HG03571 (cell line): Measurements from ENCODE around the gene SC5D.
A peak's percentile ranks its signal among the peaks of the same experiment; 100 is the strongest.

Experiments used
- ATAC-seq: cut with Tn5 transposase; IDR thresholded peaks from one replicate; pipeline ENCODE4 v1.9.1; 2021; ENCODE audit not compliant: unreplicated experiment

Gene SC5D

DNA sequence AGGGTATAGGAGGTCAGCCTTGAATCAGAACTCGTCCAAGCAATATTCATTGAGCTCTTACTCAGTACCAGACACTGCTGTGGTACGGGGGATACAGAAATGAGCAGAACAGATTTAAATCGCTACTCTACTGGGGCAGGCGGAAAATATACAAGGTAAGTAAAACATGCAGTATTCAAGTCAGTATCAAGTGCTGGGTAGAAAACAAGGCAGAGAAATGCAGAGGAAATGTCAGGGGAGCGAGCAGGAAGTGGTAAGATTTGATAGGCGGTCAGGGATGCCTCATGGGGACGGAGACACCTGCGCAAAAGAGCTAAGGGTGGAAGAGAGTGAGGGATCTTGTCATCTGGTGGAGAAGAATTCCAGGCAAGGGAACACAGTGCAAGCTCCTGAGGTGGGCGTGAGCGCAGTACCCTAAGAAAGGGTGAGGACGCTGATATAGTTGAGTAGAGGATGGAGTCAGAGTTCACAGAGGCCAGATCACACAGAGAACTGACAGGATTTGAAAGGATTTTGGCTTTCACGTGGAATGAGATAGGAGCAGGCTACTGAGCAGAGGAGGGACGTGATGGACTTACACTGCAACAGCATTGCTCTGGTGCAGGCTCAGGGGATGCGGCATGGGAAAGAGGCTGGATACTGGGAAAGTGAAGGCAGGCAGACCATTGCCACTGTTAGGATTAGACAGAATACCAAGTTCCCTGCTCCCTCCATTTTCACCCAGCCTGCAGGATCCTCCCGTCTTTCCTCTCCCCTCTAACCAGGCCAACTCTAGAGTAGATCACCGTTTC is 35.8 kb downstream of the SC5D start:
- no peak for ATAC-seq

DNA sequence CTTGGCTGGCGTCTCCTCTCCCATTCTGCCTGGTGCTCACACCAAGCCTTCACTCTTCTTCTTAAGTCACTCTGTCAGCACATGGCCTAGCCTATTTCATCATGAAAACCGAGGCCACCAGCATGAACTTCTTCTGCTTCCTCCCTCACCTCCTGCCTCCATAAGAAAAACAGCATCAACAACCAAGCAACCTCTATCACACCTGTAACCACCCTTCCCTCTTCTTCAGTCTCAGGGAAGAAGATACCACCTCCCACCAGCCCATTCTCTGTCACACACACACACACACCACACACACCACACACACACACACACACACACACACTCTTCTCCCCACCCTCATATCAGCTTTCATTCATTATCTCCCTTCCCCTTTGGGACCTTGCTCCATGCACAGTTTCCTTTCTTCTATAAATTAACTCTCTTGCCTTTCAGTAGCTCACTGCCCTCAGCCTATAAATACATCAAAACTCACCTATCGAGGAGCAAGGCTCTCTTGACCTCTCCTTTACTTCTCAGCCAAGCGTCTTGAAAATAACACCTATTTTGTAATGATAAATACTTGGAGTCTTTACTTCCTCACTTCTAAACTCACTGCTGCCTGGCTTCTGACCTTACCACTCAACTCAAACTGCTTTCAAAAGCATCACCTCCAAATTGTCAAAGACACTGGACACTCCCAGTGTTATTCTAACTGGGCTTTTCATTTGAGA is 36.6 kb downstream of the SC5D start:
- no peak for ATAC-seq

DNA sequence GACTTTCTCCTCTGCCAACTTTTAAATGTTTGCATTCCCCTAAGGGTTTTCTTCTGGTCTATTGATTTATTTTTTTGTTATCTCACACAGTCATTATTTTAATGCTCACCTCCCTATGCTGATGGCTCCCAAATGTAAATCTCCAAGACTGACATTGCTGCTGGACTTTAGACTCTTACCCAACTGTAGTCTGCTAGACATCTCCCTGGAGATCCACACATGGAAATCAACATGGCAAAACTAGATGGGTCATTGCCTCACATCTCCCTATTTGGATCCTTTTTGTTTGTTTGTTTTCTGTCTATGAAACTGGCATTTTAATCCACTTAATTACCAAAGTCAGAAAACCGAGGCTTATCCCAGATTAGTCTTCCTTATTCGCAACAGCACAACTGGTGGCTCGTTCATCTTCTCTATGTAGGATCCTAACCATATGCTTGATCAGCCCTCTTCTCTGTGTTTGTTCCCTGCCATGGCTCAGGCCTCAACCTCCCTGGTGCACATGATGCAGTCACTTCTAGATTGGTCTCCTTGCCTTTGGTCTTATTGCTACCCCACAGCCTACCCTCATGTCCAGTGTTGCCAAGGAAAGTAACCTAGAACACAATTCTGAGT is 37.3 kb downstream of the SC5D start:
- no peak for ATAC-seq

DNA sequence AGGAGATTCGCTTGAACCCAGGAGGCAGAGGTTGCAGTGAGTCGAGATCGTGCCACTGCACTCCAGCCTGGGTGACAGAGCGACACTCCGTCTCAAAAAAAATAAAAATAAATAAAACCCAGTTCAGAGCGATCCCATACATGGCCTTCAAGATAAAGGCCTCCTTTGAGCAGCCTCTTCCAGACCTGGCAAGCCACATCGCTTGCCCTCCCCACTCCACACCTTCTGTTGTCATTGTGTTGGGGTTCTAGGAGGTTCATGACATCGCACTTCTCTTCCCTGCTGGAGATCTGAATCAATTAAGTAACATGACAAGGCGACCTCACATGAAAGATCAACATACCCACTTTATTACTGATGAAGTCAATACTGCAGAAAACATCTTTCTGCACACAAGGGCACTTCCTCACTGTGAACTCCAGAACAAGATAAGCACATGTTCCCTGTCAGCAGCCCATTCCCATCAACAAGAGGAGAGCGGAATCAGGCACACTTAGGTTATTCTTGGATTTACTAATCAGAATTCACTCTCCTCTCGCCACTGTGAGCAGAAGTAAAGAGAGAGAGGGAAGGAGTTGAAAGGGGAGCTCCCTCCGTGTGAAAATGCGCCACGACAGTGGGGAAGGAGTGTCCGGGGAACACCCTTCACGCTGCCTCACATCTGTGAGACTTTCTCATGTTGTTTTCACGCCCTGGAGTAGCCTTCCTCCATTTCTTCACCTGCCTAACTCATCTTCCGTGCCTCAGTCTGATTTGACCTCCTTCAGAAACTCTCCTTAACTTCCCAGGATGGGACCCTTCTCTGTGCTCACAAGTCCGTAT is 38.3 kb downstream of the SC5D start:
- ATAC-seq = no peak

DNA sequence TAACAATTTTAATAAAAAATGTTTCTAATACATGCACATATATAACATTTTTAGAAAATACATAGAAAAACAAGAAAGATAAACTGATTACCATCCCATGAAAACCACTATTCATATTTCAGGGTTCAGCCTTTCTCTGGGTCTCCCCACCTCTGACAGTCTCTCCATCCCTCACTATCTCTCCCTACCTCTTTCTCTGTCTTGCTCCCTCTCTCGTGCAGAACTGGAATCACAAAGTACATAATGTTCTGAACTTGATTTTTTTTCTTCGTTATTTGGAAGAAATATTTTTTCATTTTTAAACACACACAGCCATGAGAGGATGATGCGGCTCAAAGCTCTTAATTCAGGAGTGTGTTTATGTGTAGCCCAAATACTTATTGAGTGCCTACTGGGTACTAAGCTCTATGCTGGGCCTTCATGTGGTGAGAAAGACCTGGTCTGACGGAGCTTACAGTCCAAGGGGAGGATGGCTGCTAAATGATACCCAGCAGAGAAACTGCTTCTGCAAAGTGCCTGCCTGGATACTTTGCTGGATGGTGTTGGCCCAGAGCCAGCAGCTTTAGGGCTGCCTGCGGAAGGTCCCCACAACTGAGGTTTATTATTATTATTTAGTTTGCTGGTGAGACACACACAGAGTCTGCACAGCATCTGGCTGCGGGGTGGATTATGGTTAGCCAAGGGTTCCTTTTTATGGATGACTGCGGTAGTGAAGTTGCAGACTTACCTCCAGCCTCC is 42.6 kb downstream of the SC5D start:
- no peak for ATAC-seq

DNA sequence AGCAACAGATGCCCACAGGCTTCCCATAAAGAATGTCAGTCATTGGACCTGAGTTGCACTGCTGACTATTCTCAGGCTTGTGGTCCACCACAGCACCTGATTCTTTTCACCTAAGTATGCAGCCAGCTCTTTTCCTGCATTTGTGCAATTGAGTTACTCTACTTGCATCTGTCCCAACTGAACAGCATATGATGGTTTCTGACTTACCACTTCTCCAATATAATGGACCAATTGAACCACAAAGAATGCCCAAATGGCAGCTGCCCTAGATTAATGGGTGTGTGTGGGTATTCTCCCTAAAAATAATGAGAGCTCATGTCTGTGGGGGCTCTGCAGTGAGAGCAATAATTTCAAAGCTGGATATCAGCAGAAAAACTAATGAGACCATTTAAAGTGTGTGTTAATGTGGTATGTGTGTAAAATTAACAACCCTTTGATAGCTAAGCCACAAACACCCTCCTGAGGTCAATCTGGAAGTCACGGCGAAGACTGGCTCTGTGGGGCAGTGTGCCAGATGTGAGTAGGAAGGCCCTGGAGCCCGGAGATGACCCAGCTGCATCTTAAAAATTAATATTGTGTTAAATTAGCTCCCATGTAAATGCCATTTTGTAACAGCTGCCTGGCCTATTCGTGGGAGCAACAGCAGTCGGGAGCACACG is 43.8 kb downstream of the SC5D start:
- ATAC-seq = no peak

DNA sequence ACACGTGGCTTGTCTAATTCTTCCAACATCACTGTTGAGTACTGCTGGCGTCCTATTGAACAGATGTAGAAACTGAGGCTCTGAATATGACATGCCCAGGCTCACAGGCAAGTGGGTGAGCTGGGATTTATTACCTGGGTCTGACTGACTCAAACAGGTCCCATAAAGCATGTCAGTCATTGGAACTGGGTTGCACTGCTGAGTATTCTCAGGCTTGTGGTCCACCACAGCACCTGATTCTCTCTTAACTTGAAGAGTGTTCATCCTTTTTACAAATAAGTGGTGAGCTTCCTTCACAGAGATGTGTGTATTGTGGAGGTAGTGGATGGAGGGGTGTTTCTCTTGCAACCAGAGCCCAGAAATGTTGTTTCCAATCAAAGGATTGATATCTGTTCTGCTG is 44.5 kb downstream of the SC5D start:
- peak; percentile 38 for ATAC-seq

DNA sequence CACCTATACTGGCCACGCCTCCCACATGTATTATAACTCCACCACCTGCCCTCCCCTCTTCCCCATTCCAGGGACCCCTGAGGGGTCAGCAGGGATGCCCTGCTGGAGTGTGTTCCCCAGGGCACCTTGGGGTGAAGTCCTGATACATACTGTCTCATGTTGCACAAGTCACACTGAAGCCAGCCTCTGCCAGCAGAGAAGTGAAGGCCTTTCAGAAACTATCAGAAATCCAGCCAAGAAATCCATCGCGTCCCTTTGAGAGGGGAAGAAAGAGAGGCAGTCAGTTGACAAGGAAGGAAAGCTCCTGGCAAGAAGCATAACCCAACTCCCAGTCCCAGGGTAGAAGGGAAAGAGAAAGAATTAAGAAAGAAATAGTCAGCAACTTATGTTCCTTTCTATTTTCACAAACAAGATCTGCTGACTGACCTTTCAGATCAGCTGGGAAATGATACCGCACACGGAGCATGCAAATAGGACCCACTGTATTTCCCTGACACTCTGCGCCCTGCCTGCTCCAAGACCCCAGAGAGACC is 45.2 kb downstream of the SC5D start:
- ATAC-seq = no peak

DNA sequence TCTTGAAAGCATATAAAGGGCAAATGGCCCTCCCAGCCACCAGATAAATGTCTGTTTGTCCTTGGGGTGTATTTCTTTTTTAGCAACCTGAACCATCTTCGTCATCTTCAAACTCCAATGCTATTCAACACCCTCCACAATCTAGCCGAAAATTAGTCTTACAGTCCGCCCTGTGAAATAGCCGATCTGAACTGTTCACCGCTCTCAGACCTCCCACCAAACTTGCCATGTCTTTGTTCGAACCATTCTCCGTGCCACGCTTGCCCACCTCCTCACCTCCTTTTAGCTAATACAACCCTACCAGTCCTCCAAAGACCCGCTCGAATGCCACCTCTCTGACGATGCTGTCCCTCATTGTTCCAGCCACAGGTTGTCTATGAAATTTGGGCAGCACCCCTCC is 46.0 kb downstream of the SC5D start:
- no peak for ATAC-seq

DNA sequence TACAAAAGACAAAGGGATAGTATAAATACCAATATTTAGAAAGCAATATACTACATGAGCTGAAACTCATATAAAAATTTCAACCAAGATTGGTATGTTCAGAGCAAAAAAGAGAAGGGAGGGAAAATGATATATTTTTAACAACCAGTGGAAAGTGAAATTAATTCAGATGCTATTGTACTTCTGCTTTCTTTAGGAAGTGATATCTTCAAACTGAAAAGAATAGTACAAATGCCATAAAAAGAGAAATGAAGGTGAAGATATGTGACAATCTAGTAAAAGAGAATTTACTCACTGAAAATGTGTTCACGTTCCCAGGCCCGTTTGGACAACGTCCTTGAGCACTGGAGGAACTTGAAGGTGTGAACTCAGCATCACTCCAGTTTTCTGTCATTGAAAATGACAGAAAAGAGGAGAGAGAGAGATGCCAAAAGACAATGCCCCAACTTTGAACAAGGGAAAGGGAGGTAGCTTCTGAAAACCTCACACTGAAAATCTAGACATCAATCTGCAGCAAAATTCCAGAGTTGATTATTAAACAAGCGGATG is 47.5 kb downstream of the SC5D start:
- no peak for ATAC-seq

DNA sequence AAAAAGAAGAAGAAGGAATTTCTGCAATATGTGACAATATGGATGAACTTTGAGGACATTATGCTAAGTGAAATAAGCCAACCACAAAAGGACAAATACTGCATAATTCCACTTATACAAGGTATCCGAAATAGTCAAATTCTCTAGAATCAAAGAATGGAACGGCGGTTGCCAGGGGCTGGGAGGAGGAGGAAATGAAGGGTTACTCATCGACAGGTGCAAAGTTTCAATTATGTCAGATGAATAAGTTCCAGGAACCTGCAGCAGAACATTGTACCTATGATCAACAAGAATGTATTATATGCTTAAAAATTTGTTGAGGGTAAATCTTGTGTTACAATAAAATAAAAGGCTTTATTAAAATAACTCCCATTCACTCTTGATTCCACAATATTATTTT is 49.0 kb downstream of the SC5D start:
- no peak for ATAC-seq

DNA sequence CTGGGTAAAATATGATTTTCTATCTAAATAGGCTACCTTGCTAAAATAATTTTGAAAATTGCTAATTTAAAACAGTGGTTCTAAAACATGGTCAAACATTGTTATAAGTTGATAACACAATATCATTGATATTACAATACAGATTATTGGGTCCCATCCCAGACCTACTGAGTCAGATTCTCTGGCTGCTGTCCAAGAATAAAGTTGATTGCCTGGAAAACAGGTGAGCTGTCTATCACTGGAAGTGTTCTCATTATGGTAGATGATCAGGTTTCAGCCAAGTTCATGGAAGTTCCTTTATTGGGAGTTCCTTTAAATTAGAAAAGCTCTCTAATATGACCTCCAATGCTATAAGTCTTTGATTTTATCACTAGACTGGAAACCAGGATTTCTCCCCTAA is 52.3 kb downstream of the SC5D start:
- no peak for ATAC-seq

DNA sequence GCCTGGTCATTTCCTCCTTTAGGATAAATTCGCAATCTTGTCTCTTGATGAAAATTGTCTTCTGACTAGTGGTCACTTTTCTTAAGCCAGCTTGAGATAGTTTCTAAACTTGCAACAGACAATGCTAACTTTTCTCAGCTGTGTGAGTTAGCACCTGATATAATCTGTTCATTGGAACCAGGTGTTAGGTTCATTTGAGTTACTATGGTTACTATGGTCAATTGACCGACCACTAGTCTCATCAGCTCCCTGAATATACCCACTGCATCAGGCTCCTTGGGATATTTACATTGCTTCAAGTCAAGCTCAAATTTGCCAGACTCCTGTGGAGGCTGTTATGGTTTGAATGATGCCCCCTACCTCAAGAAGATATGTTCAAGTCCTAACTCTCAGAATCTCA is 54.5 kb downstream of the SC5D start:
- ATAC-seq = no peak

DNA sequence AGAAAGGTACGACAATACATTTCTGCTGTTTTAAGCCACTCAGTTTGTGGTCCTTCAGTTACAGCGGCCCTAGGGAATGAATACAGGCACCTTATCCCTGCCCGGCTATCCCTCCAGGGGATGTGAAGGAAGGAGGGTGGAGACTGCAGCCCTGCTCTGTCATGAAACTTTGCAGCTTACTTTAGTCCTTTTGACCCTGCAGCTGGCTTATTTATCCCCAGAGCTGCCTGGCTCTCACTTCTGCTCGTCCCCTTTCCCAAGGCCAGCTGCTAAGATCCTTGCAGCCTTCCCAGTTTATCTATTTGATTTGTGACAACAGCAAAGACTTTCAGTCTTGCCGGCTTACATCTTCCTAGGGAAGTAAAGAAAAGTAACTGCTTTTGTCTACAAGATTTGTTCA is 55.2 kb downstream of the SC5D start:
- ATAC-seq = no peak

DNA sequence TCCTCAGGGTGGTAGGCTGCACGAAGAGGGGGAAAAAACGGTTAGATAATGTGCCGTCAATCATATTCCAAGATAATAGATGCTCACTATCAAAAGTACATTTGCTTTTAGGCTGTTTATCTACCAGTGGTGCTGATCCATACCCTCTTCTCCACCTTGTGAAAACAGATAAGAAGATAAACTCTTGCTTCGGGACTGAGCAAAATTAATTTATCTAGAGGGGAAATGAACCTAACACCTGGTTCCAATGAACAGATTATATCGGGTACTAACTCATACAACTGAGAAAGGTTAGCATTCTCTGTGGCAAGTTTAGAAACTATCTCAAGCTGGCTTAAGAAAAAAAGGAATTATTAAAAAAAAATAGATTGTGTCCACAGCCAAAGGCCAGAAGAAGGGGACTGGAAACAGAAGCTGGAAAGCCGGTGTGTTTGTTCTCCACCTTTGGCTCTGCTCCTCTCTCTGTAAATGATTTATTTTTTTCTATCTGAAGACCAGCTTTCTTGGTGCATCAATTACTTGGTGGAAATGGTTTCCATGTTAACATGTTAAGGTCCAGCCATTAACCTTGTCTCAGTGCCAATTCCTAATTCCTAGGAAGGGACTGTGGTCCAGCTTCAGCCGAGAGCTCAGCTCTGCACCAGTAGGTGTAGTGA is 55.8 kb downstream of the SC5D start:
- ATAC-seq = no peak

DNA sequence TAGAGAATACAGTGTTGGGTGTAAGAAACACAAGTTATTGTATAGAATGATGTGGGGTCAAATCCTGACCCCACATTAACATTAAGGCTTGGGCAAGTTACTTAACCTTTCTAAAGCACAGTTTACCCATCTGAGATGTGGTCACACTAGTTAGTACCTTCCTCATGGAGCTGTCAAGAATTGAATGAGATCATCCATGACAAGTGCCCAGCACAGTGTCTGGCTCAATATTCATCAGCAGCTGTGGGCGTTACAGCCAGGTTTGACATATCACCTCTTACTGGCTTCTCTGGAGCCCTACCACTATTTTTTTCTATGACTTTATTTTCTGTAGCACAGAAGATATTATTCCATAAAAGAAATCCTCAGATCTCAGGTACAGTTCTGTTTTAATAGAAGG is 57.2 kb downstream of the SC5D start:
- ATAC-seq = no peak

DNA sequence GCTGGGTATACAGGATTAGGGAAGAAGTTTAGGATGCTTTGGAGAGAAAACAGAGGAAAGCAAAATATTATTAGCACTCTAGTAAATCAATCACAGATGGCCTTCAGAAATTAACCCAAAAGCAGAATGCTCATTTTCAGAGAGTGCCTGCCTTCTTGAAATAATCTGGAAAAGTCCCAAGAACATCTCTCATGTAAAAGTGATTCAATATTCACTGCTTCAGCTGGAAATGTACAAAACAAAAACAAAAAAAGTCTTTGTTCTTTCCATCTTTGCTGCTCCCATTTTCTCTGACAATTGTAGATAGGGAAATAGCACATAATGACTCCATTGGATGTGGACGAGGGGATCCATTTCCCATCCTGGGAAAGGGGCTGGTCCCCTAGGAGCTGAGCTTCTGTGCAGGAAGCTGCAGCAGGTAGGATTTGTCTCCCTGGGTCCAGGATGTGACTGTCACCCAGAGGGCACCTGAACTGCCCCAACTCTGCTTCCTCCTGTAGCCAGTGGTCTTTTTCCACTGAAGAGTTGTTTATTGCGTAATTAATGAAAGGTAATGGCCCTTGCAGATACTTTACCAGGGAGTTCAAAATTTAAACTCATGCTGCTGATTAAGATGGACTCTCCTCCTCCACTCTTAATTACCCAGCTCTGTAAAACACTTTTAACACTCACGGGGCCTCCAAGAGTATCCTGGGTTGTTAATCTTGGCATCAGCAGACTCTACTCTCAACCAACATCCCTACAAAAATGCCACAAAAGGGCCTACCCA is 57.9 kb downstream of the SC5D start:
- ATAC-seq = no peak

DNA sequence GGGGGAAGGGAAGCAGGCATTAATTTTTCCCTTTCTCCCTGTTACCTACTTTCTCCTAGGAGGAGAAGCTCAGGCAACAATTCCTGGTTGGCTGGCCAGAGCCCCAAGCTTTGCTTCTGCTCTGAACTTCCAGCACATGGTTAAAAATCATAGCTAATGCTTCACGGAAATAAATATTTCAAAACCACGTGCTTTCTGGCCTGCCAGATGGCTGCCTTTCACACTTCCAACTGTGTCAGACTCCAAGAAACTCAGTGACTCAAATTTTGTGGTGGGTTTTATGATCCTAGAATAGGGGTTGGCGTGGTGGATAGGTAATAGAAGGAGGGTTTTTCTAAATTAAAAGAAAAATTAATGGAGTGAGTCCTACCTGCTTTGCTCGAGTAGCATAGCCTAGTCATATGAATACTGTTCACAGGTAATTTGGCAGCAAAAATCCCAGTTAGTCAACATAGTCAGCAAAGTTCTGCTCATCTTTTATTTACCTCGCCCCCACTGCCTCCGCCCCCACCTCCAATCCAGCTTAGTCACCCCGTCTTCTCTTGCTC is 58.6 kb downstream of the SC5D start:
- ATAC-seq = no peak
